ENCODE data around the gene SYTL5.
"Not testable (repeated sequence)": the region's sequence is repeated elsewhere in the genome, so short reads cannot be mapped to it uniquely, and the experiment has no call there.

The SYTL5 gene

GRCh38 chrX:38006291-38006690 lies at the start of gene SYTL5:
TSS of gene SYTL5 (plus strand) at chrX:38006553. CDS start at chrX:38033890, 27,337 bp downstream.
- DNase-seq: no peak

DNA sequence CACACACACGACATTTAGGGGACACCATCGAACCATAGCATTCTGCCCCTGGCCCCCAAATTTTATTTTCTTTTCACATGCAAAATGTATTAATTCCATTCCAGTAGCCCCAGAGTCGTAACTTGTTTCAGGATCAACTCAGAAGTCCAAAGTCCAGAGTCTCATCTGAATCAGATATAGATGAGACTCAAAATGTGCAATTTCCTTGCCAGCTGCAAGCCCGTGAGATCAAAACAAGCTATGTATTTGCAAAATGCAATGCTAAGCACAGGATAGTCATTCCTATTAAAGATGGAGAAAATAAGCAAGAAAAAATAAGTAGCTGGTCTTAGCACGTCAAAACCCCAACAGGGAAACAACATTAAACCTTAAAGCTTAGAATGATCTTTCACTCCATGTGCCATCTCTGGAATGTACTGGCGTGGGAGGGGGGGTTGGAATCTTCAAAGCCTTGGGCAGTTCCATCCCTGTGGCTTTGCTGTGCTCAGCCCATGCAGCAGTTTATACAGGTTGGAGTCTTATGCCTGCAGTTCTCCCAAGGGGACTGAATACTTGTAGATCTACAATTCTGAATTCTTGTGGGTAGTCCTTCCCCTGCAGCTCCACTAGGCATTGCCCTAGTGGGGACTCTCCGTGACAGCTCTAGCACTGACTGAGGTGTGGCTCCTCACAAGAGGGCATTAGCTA lies 47.7 kb upstream of the SYTL5 start:
- no peak for DNase-seq

DNA sequence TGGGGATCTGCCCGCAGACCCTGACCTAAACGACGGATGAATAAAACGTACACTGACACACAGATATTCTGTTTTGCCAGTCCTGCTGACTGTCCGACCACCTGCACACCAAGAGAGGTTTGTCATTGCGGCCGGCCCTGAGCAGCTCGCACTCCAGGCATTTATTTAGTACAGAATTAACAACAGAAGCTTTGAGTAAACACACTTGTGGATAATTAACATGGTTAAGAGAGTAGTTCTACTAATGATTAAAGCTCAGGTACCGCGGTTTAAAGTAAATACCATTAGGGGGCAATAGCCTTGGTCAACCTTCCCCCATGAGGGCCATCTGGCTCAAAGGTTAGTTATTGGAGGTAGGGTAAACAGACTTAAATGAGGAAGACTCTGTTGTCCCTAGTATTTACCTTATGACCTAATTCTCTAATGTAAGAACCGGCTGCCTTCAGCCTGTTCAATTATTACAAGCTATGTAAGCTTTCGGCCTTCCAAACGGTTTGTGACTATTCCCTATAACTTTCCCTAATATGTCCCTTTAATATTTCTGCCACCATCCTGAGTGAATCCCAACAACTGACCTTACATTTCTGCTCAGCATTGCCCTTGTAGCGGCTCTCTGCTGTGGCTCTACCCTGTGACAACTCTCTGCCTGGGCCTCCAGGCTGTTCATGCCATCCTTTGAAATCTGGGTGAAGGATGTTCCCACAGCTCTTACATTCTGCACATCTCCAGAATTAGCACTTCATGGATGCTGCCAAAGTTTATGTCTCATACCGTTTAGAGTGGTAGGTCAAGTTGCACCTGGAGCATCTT lies 46.9 kb upstream of the SYTL5 start:
- no peak for DNase-seq

GRCh38 chrX:37961118-37961517 lies 45.2 kb upstream of the SYTL5 start:
- DNase-seq: no peak

- no peak for DNase-seq
Observed at GRCh38 chrX:37967714-37968113, 38.6 kb upstream of the SYTL5 start.

DNA sequence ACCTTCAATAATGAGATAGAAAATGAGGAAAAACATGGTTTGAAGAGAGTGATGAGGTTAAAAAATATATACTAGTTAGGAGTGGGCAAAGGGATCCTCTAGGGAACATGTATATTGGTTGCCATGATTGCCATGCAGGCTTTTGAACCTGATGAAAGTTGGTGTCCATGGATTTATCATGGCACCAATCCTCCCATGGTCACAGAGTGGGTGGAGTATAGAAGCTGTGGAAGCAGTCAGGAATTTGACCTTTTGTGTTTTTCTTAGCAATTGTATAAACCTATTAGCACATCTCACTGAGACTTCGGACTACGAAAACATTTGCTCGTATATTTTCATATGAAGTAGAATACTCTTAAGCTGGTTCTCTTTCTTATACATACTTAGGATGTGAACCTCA lies 30.9 kb upstream of the SYTL5 start:
- no peak for DNase-seq

DNA sequence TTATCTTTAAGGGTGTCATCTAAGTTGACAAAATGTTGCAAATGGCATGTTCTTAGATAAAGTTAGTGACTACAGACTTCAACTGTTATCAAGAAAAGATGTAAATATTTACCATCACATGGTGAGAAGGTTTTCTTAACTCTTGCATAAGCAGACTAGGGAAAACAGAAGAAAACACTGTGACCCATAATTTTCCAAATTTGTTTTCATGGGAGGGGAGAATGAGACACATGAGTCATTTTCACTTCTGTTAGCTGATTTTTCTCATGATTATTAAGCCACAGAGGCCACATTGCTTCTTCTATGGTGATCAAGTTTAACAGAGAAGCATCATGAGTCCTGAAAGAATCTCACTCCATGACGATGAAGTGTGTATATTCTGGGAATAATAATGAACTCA lies 30.2 kb upstream of the SYTL5 start:
- no peak for DNase-seq

- no peak for DNase-seq
Observed at GRCh38 chrX:37984880-37985279, 21.5 kb upstream of the SYTL5 start.

- DNase-seq: no peak
Observed at GRCh38 chrX:37986893-37987292, 19.5 kb upstream of the SYTL5 start.

GRCh38 chrX:37989304-37989703 lies 17.0 kb upstream of the SYTL5 start:
- no peak for DNase-seq

GRCh38 chrX:37991303-37991702 lies 15.1 kb upstream of the SYTL5 start:
- not testable (repeated sequence) for DNase-seq

GRCh38 chrX:37993176-37993575 lies 13.2 kb upstream of the SYTL5 start:
- no peak for DNase-seq

GRCh38 chrX:37993837-37994619 lies 12.3 kb upstream of the SYTL5 start:
- no peak for DNase-seq

DNA sequence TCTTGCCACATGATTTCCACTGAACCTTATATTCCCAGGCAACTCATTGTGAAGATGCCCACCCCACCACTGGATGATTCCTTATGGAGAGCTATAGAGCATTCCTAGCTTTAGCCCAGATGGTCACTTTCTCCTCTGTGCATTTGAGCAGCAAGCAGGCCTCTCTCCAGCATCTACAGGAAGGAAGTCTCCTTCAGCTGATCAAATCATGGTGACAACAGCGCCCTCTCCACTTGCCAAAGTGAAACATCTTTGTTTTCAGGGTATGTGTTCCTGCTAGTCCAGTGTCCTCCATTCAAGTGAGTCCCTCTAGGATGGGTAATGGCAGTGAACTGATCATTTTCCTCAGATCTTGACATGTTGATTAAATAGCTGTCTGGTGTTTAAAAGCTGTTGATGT lies 10.9 kb upstream of the SYTL5 start:
- DNase-seq: no peak

GRCh38 chrX:37997096-37997495 lies 9.3 kb upstream of the SYTL5 start:
- no peak for DNase-seq

- DNase-seq: no peak
Observed at GRCh38 chrX:37998586-37999262, 7.6 kb upstream of the SYTL5 start.

- no peak for DNase-seq
Observed at GRCh38 chrX:38000706-38001105, 5.6 kb upstream of the SYTL5 start.

DNA sequence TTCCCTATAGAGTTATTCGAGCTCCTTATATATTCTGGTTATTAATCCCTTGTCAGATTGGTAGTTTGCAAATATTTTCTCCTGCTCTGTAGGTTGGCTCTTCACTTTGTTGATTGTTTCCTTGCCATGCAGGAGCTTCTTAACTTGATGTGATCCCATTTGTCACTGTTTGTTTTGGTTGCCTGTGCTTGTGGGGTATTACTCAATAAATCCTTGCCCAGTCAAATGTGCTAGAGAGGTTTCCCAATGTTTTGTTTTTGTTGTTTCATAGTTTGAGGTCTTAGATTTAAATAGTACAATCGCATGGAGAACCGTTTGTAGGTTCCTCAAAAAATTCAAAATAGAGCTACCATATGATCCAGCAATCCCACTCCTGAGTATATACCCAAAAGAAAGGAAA lies 2.3 kb upstream of the SYTL5 start:
- DNase-seq: no peak

DNA sequence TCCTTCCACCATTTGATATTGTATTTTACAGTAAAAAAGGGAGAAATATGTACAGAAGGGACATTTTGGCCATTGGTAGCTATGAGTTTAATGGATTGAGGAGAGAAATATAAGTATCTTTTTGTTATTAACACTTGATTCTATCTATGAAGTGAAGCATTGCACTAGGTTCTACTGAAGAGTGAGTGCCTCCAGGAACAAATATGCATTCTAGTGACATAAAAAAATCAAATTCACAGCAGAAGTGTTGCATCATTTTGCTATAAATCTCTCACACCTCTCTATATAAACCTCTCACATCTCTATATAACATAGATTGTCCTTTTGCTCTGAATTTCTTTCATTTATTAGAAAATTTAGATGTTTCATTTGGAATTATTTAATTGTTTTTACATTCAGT lies 425 bp downstream of the SYTL5 start:
- DNase-seq: no peak

DNA sequence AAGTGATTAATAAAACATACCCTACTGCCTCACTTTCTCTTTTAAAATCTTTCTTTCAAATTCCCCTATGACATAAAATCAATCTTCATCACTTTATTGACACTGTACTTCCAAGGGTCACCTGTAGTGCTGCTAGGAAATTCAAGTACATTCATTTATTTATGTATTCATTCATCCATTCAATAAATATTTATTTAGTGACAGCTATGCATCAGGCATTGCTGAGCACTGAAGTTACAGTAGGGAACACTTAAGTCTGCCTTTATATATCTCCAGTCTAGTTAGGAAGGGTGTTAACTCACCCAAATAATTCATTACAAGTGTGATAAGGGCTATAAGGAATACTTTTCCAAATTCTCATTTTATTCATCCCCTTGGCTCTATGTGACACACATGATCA lies 2.3 kb downstream of the SYTL5 start:
- no peak for DNase-seq

DNA sequence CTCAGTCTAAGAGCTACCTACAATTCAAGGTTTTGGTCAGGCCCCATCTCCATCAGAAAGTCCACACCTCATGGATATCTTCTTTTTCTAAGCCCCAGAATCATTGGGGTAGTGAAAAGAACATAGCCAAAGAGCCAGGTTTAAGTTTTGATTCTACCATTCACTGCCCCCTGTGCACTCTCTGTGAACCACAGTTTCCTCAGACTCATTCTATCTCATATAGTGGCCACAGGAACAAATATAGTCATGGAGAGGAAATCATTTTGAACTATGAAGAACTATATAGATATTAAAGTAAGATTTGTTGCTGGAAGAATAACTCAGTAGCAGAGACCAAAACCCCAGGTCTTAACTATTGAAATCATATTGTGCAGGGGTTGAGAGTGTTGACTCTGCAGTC lies 3.3 kb downstream of the SYTL5 start:
- DNase-seq: no peak

- DNase-seq: no peak
Observed at GRCh38 chrX:38018766-38019425, 12.5 kb downstream of the SYTL5 start.

DNA sequence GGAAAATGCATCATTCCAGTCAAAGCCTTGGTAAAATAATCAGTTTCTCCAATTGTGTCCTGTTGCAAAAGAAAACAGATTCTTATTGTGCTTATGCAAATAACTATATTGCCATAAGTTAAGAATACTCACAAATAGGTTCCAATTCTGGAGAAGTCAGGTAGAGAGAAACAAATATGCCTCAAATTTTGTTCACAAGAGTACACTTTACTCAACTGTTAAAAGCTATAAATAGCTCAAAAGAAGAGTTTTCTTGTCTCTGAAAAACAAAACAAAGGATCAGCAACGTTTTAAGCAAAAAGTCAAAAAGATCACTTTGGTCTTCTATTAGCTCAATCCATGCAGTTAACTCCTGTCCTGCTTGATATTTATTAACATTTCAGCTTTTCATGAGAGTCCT lies 21.9 kb downstream of the SYTL5 start:
- DNase-seq: no peak

Measured in NCI-H2081 treated with DMSO at 0.1 percent for 48 hours (cell line).